Esophagus muscularis mucosa (tissue), 4 donors: Measurements from ENCODE around the gene GREM1.

Experiments
- CTCF ChIP-seq, 3 experiments: fragments of 200-600 bp in 2 of 3; fragments of 450-650 bp in 1 of 3; sonication (generic) in 2 of 3; IDR thresholded peaks; one replicate each; pipeline ENCODE4 v1.5.1; 2017 to 2019; ENCODE audit warnings: antibody characterized with exemption in 3 of 3, mild to moderate bottlenecking in 2 of 3, moderate library complexity in 1 of 3
- EP300 ChIP-seq: sonication (generic); formaldehyde crosslinking; IDR thresholded peaks from one replicate; pipeline ENCODE4 v1.6.1; 2017; ENCODE audit warnings: antibody characterized with exemption
- POLR2A ChIP-seq: fragments of 450-650 bp; IDR thresholded peaks from one replicate; pipeline ENCODE4 v1.6.1; 2017; ENCODE audit warnings: antibody characterized with exemption, moderate library complexity, mild to moderate bottlenecking, low read depth

GRCh38 chr15:32704395-32704981, 13.3 kb upstream of the GREM1 start:
- TF ChIP-seq POLR2A (no peak), EP300 (no peak), CTCF (IDR thresholded peaks at IDR 0.05) (no peak)
